ENCODE measurements around the gene MND1. TPM values are rescaled to one million over a fixed set of nuclear protein-coding genes. Genes with fewer than 3 reads are reported as not detected.

The MND1 gene
- total and polyA plus RNA-seq, 12 donors, result 0.36 to 9.5 (median 0.53) TPM; not detected in 3

DNA sequence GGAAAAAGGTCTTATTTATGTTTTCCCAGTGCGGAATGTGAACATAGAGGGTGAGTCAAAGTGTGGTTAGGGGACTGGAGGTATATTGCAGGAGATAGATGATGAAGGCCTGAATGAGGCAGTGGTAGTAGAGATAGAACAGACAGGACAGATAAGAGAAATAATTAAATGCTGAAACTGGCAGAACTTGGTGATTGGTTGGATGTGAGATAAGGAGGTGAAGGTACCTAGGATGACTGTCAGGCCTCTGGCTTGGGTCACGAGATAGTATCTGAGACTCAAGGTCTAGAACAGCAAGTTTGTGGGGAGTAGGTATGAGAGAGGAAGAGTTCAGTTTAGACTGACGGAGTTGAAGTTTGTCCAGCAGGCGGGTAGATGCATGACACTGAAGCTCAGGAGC lies 3.5 kb downstream of the MND1 start:
- no peak overlapping the region for H3K27ac ChIP-seq
- no peaks in the 10 kb centered on the region for H3K36me3 ChIP-seq (replicated peaks in 1 of 2)
- no peak overlapping the region for H3K4me3 ChIP-seq
- no peak for TF ChIP-seq POLR2A (IDR thresholded peaks at IDR 0.05)
- TF ChIP-seq, protein P1, sequence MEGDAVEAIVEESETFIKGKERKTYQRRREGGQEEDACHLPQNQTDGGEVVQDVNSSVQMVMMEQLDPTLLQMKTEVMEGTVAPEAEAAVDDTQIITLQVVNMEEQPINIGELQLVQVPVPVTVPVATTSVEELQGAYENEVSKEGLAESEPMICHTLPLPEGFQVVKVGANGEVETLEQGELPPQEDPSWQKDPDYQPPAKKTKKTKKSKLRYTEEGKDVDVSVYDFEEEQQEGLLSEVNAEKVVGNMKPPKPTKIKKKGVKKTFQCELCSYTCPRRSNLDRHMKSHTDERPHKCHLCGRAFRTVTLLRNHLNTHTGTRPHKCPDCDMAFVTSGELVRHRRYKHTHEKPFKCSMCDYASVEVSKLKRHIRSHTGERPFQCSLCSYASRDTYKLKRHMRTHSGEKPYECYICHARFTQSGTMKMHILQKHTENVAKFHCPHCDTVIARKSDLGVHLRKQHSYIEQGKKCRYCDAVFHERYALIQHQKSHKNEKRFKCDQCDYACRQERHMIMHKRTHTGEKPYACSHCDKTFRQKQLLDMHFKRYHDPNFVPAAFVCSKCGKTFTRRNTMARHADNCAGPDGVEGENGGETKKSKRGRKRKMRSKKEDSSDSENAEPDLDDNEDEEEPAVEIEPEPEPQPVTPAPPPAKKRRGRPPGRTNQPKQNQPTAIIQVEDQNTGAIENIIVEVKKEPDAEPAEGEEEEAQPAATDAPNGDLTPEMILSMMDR (IDR thresholded peaks at IDR 0.05), result no peak
- no peaks in the 10 kb centered on the region for H3K27me3 ChIP-seq
- peaks cover 0 to 13% of the 10 kb centered on the region in 2 donors for H3K4me1 ChIP-seq (replicated peaks in 1 of 2)
- WGBS, 4 donors, result 80 to 89% (median 83%) methylated on average over 4 of the region's 4 CpGs
- H3K9me3 ChIP-seq (replicated peaks in 1 of 3), result no peaks in the 10 kb centered on the region
- intact Hi-C loops (cut with DNase I), result loop anchor here in 1 of 2 donors (10.0 kb wide), 1 partner anchor 87 kb away; no protein-coding TSS in a partner anchor
- no peak for DNase-seq

DNA sequence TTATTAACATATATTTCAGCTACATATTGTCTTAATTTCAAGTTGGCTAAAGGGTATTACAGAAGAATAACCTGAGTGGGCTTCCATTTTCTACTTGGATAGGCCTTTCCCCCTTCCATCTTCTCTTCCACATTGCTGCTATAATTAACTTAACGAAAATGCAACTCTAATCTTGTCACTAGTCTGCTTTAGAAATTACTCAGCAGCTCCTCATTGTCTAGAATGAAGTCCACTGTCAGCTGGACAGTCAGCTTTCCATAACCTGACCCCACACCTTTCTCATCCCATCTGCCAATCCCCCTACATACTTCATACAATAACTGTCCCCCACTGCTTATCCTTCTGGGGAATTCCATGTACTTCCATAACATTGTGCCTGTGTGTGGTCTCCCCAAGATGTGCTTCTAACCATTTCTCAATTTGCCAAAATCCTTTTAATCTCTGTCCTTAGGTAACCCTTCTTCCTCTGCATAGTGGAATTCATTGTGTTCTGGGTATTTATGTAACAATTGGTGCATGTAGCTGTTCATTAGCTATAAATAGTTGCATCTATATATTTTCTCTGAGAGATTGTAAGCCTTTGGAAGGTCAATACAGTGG lies 4.8 kb downstream of the MND1 start:
- Histone ChIP-seq H3K9me3 (replicated peaks in 1 of 3) (no peaks in the 10 kb centered on the region), H3K4me1 (replicated peaks in 1 of 2) (peaks cover 0 to 9% of the 10 kb centered on the region in 2 donors), H3K27ac (no peak overlapping the region), H3K36me3 (replicated peaks in 1 of 2) (no peaks in the 10 kb centered on the region), H3K4me3 (no peak overlapping the region), H3K27me3 (no peaks in the 10 kb centered on the region)
- WGBS, 4 donors, result 91 to 97% (median 93%) methylated on average over 1 of the region's 1 CpG
- intact Hi-C loops (cut with DNase I), result loop anchor here in 1 of 2 donors (10.0 kb wide), 1 partner anchor 85 kb away; no protein-coding TSS in a partner anchor
- DNase-seq, result no peak
- TF ChIP-seq, protein P1 (IDR thresholded peaks at IDR 0.05), result no peak
- TF ChIP-seq POLR2A (IDR thresholded peaks at IDR 0.05), result no peak

DNA sequence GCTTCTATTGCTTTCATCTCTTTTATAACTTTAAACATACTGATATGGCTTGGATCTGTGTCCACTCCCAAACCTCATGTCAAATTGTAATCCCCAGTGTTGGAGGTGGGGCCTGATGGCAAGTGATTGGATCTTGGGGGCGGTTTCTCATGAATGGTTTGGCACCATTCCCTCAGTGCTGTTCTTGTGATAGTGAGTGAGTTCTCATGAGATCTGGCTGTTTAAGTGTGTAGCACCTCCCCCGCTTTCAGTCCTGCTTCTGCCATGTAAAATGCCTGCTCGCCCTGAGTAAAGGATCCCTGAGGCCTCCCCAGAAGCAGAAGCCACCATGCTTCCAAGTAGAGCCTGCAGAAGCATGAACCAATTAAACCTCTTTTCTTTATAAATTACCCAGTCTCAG lies 17.7 kb downstream of the MND1 start:
- intact Hi-C loops (cut with DNase I), result no loop called here
- no peak for TF ChIP-seq POLR2A (IDR thresholded peaks at IDR 0.05)
- TF ChIP-seq, protein P1 (IDR thresholded peaks at IDR 0.05), result no peak
- 88 to 95% (median 91%) methylated on average over 3 of the region's 3 CpGs for WGBS, 4 donors

DNA sequence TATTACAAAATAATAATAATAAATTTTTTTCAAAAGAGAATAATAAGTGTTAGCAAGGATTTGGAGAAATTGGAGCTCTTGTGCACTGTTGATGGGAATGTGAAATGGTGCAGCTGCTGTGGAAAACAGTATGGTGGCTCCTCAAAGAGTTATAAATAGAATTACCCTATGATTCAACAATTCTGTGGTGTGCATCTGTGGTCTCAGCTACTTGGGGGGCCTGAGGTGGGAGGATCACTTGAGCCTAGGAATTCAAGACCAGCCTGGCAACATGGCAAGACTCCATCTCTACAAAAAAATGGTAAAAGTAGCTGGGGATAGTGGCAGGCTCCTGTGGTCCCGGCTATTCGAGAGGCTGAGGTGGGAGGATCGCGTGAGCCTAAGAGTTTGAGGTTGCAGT lies 19.6 kb downstream of the MND1 start:
- Histone ChIP-seq H3K4me3 (no peak overlapping the region), H3K36me3 (replicated peaks in 1 of 2) (no peaks in the 10 kb centered on the region), H3K27ac (no peak overlapping the region), H3K27me3 (no peaks in the 10 kb centered on the region), H3K4me1 (replicated peaks in 1 of 2) (no peaks in the 10 kb centered on the region), H3K9me3 (replicated peaks in 1 of 3) (no peaks in the 10 kb centered on the region)
- no peak for TF ChIP-seq POLR2A (IDR thresholded peaks at IDR 0.05)
- TF ChIP-seq, protein P1 (IDR thresholded peaks at IDR 0.05), result no peak
- no peak for DNase-seq
- 98 to 100% (median 99%) methylated on average over 4 of the region's 4 CpGs for WGBS, 4 donors
- intact Hi-C loops (cut with DNase I), result no loop called here

More for the DNA sequence above, 17.7 kb downstream of the MND1 start:
- Histone ChIP-seq H3K27me3 (no peaks in the 10 kb centered on the region), H3K4me1 (replicated peaks in 1 of 2) (no peaks in the 10 kb centered on the region), H3K27ac (no peak overlapping the region), H3K9me3 (replicated peaks in 1 of 3) (no peaks in the 10 kb centered on the region), H3K36me3 (replicated peaks in 1 of 2) (no peaks in the 10 kb centered on the region), H3K4me3 (no peak overlapping the region)
- no peak for DNase-seq
